Smooth muscle cell (in vitro differentiated cells): Measurements from ENCODE around the gene ARL2BP. TPM values are rescaled to one million over a fixed set of nuclear protein-coding genes. Genes with fewer than 3 reads are reported as not detected.
A peak's percentile ranks its signal among the peaks of the same experiment; 100 is the strongest.

Experiments used
- DNase-seq: peaks from one replicate; lab custom pipeline; 2025; ENCODE audit not compliant: unreplicated experiment; lab: John Stamatoyannopoulos, UW
- H2AFZ ChIP-seq: fragments of 200-600 bp; sonication (generic); 2 replicates; pipeline ENCODE4 v1.6.0; 2016; ENCODE audit warnings: antibody characterized with exemption, low read depth, mild to moderate bottlenecking
- H3F3A ChIP-seq: fragments of 200-600 bp; sonication (generic); 2 replicates; pipeline ENCODE4 v1.6.0; 2017; ENCODE audit warnings: antibody characterized with exemption, low read depth
- H3K27ac ChIP-seq: fragments of 200-600 bp; sonication (generic); 2 replicates; pipeline ENCODE4 v1.5.1; 2016; ENCODE audit warnings: low read depth, mild to moderate bottlenecking
- H3K27me3 ChIP-seq: fragments of 200-600 bp; sonication (generic); 2 replicates; pipeline ENCODE4 v1.6.1; 2016; ENCODE audit warnings: low read depth, mild to moderate bottlenecking
- H3K36me3 ChIP-seq: fragments of 200-600 bp; sonication (generic); 2 replicates; pipeline ENCODE4 v1.5.1; 2016; ENCODE audit warnings: low read depth
- H3K4me1 ChIP-seq: fragments of 200-600 bp; sonication (generic); 2 replicates; pipeline ENCODE4 v1.5.1; 2016; ENCODE audit warnings: low read depth
- H3K4me2 ChIP-seq: fragments of 200-600 bp; sonication (generic); 2 replicates; pipeline ENCODE4 v1.6.0; 2016; ENCODE audit warnings: mild to moderate bottlenecking
- H3K4me3 ChIP-seq: fragments of 200-600 bp; sonication (generic); 2 replicates; pipeline ENCODE4 v1.5.1; 2016; ENCODE audit warnings: mild to moderate bottlenecking
- H3K79me2 ChIP-seq: fragments of 200-600 bp; sonication (generic); 2 replicates; pipeline ENCODE4 v1.6.0; 2016; ENCODE audit warnings: low read depth, mild to moderate bottlenecking
- H3K9ac ChIP-seq: fragments of 200-600 bp; sonication (generic); 2 replicates; pipeline ENCODE4 v1.6.0; 2016; ENCODE audit warnings: low read depth
- H3K9me3 ChIP-seq: fragments of 200-600 bp; sonication (generic); replicated peaks from 2 replicates; pipeline ENCODE4 v1.5.1; 2016; ENCODE audit warnings: low read depth
- H4K20me1 ChIP-seq: fragments of 200-600 bp; sonication (generic); 2 replicates; pipeline ENCODE4 v1.6.0; 2016; ENCODE audit warnings: low read depth
- CTCF ChIP-seq: fragments of 200-600 bp; sonication (generic); IDR thresholded peaks from 2 replicates; pipeline ENCODE4 v1.5.1; 2017; ENCODE audit warnings: borderline replicate concordance, mild to moderate bottlenecking, antibody characterized with exemption; ENCODE audit not compliant: insufficient read depth, poor library complexity, severe bottlenecking
- WGBS: methylation state at CpG from one replicate; pipeline ENCODE4 v1.1.7; 2016; ENCODE audit warnings: low lambda C conversion rate; 5-methylcytosine and 5-hydroxymethylcytosine counted together
- polyA plus RNA-seq: library from polyadenylated mRNA; unstranded; fragments of >200 nt; fragmentation: Nextera tagmentation; extraction: Ambion mirVana; gene quantifications from 2 replicates; pipeline ENCODE4 v1.2.1, GENCODE V29; 2016
- total RNA-seq: library from RNA; depleted of rRNA; stranded (reverse); fragments of >200 nt; gene quantifications from 2 replicates; pipeline ENCODE4 v1.2.3, GENCODE V29; 2014

ARL2BP gene
- total and polyA plus RNA-seq, 2 experiments from 2014 or later: 78.1 to 88.0 TPM

- H3F3A ChIP-seq: no peaks in the 10 kb centered on the region
- no peaks in the 10 kb centered on the region for H3K79me2 ChIP-seq
- no peak overlapping the region for H3K9ac ChIP-seq
- DNase-seq: no peak
- no peaks in the 10 kb centered on the region for H3K36me3 ChIP-seq
- H3K27me3 ChIP-seq: peaks cover under 1% of the 10 kb centered on the region
- 79% methylated on average over 14 of the region's 14 CpGs for WGBS
- H3K4me1 ChIP-seq: no peaks in the 10 kb centered on the region
- H3K27ac ChIP-seq: no peak overlapping the region
- H4K20me1 ChIP-seq: no peaks in the 10 kb centered on the region
- TF ChIP-seq CTCF: no peak
- no peaks in the 10 kb centered on the region for H3K9me3 ChIP-seq
- no peak overlapping the region for H2AFZ ChIP-seq
- H3K4me3 ChIP-seq: no peak overlapping the region
- H3K4me2 ChIP-seq: no peak overlapping the region
Observed at GRCh38 chr16:57289391-57290257, 44.6 kb downstream of the ARL2BP start.

- no peaks in the 10 kb centered on the region for H3K9me3 ChIP-seq
- no peak overlapping the region for H3K9ac ChIP-seq
- TF ChIP-seq CTCF: no peak
- H2AFZ ChIP-seq: no peak overlapping the region
- no peaks in the 10 kb centered on the region for H4K20me1 ChIP-seq
- no peak overlapping the region for H3K4me2 ChIP-seq
- H3K4me1 ChIP-seq: no peaks in the 10 kb centered on the region
- no peaks in the 10 kb centered on the region for H3K36me3 ChIP-seq
- H3K4me3 ChIP-seq: no peak overlapping the region
- no peak for DNase-seq
- no peaks in the 10 kb centered on the region for H3K79me2 ChIP-seq
- H3K27me3 ChIP-seq: no peaks in the 10 kb centered on the region
- no peaks in the 10 kb centered on the region for H3F3A ChIP-seq
- 64% methylated on average over 13 of the region's 13 CpGs for WGBS
- H3K27ac ChIP-seq: no peak overlapping the region
Observed at GRCh38 chr16:57297856-57298255, 52.8 kb downstream of the ARL2BP start.

GRCh38 chr16:57299009-57299718, 54.1 kb downstream of the ARL2BP start:
- DNase-seq: peak; percentile 64

More at GRCh38 chr16:57299009-57299718, 54.1 kb downstream of the ARL2BP start:
- no peaks in the 10 kb centered on the region for H4K20me1 ChIP-seq
- H3K27me3 ChIP-seq: no peaks in the 10 kb centered on the region
- peak overlapping the region; percentile 11 for H3K9ac ChIP-seq
- H3K4me2 ChIP-seq: peak overlapping the region; percentile 83
- no peak for TF ChIP-seq CTCF
- H3K4me1 ChIP-seq: no peaks in the 10 kb centered on the region
- H3F3A ChIP-seq: no peaks in the 10 kb centered on the region
- peak overlapping the region; percentile 89 for H2AFZ ChIP-seq
- H3K9me3 ChIP-seq: no peaks in the 10 kb centered on the region
- 24% methylated on average over 14 of the region's 14 CpGs for WGBS
- H3K4me3 ChIP-seq: peak overlapping the region; percentile 68
- no peaks in the 10 kb centered on the region for H3K36me3 ChIP-seq
- peak overlapping the region; percentile 72 for H3K27ac ChIP-seq
- H3K79me2 ChIP-seq: no peaks in the 10 kb centered on the region
